NCI-H460 (cell line): ENCODE data around the gene SLC46A2. TPM values are rescaled to one million over a fixed set of nuclear protein-coding genes. Genes with fewer than 3 reads are reported as not detected.
A peak's percentile ranks its signal among the peaks of the same experiment; 100 is the strongest.

ENCODE experiments used
- DNase-seq: peaks from one replicate; pipeline ENCODE4 v3.0.0-alpha.2; 2016; ENCODE audit warnings: low read depth; ENCODE audit errors: extremely low read depth
- total RNA-seq: library from RNA; depleted of rRNA; stranded (reverse); fragments of >200 nt; shearing (Covaris generic); gene quantifications from 2 replicates; pipeline ENCODE4 v1.2.3, GENCODE V29; 2014

Gene SLC46A2
- total RNA-seq, 1 experiment from 2014 or later: not detected

GRCh38 chr9:112860451-112860850 is 30.2 kb downstream of the SLC46A2 start:
- no peak for DNase-seq

- DNase-seq: no peak
Measured at GRCh38 chr9:112858625-112859147, 32.0 kb downstream of the SLC46A2 start.

- DNase-seq: no peak
Measured at GRCh38 chr9:112858005-112858404, 32.7 kb downstream of the SLC46A2 start.

- DNase-seq: no peak
Measured at GRCh38 chr9:112856843-112857242, 33.8 kb downstream of the SLC46A2 start.

GRCh38 chr9:112856200-112856599 is 34.5 kb downstream of the SLC46A2 start:
- no peak for DNase-seq

GRCh38 chr9:112854657-112855056 is 36.0 kb downstream of the SLC46A2 start:
- DNase-seq: no peak

GRCh38 chr9:112853882-112854585 is 36.6 kb downstream of the SLC46A2 start:
- no peak for DNase-seq

GRCh38 chr9:112852741-112853504 is 37.8 kb downstream of the SLC46A2 start:
- DNase-seq: no peak

- no peak for DNase-seq
Measured at GRCh38 chr9:112850840-112851239, 39.8 kb downstream of the SLC46A2 start.

GRCh38 chr9:112849363-112849922 is 41.2 kb downstream of the SLC46A2 start:
- DNase-seq: no peak

GRCh38 chr9:112848316-112849151 is 42.1 kb downstream of the SLC46A2 start:
- DNase-seq: no peak

- DNase-seq: no peak
Measured at GRCh38 chr9:112846528-112847488, 43.9 kb downstream of the SLC46A2 start.

GRCh38 chr9:112844771-112845542 is 45.7 kb downstream of the SLC46A2 start:
- DNase-seq: peak; percentile 64

GRCh38 chr9:112842555-112842954 is 48.1 kb downstream of the SLC46A2 start:
- DNase-seq: no peak

GRCh38 chr9:112841261-112841660 is 49.4 kb downstream of the SLC46A2 start:
- no peak for DNase-seq

GRCh38 chr9:112839331-112839730 is 51.3 kb downstream of the SLC46A2 start:
- DNase-seq: no peak

GRCh38 chr9:112838342-112838741 is 52.3 kb downstream of the SLC46A2 start:
- no peak for DNase-seq

GRCh38 chr9:112836394-112836793 is 54.3 kb downstream of the SLC46A2 start:
- DNase-seq: no peak

GRCh38 chr9:112833081-112833480 is 57.6 kb downstream of the SLC46A2 start:
- DNase-seq: no peak
